ENCODE data around the gene CDCP2. TPM values are rescaled to one million over a fixed set of nuclear protein-coding genes. Genes with fewer than 3 reads are reported as not detected.

Gene CDCP2
- total and polyA plus RNA-seq, 2 donors (not counting 1 experiment from before 2014, with no cell fraction given), result 0.25 TPM; not detected in 1

- H3K27ac Mint-ChIP-seq, result no peak overlapping the region
- no peaks in the 10 kb centered on the region for H3K9me3 Mint-ChIP-seq (ENCODE audit: insufficient read depth)
These were observed 15.8 kb downstream of the CDCP2 start for GRCh38 chr1:54136963-54137533.

More at GRCh38 chr1:54136963-54137533, 15.8 kb downstream of the CDCP2 start:
- ChIA-PET CTCF (no interaction called here), POLR2A (no interaction called here)
- Histone ChIP-seq H3K4me3 (ENCODE audit: control extremely low read depth in 1 of 5, extremely low read depth in 1 of 5, insufficient read depth in 1 of 5, low read depth in 2 of 5, low read length in 4 of 5) (no peak overlapping the region), H3K4me2 (replicated peaks; ENCODE audit: low read depth, low read length, poor library complexity, severe bottlenecking) (no peak overlapping the region), H3K27ac (ENCODE audit: low read length in 2 of 2) (no peak overlapping the region), H2AFZ (ENCODE audit: insufficient read depth, low read depth, low read length, poor library complexity, severe bottlenecking) (no peak overlapping the region), H3K4me1 (ENCODE audit: control insufficient read depth in 2 of 2, insufficient read depth in 2 of 2, low read length in 2 of 2) (no peaks in the 10 kb centered on the region), H3K79me2 (ENCODE audit: control insufficient read depth, insufficient read depth, low read length) (no peaks in the 10 kb centered on the region), H3K9me3 (ENCODE audit: control extremely low read depth in 1 of 3, control insufficient read depth in 2 of 3, insufficient read depth in 1 of 3, low read length in 2 of 3) (no peaks in the 10 kb centered on the region), H3K36me3 (replicated peaks in 1 of 2; ENCODE audit: control extremely low read depth in 1 of 2, control insufficient read depth in 1 of 2, extremely low read depth in 1 of 2, insufficient read depth in 2 of 2, low read length in 1 of 2) (no peaks in the 10 kb centered on the region), H4K20me1 (ENCODE audit: control insufficient read depth, insufficient read depth, low read length, poor library complexity, severe bottlenecking) (no peaks in the 10 kb centered on the region), H3K9ac (ENCODE audit: low read length) (no peak overlapping the region), H3K27me3 (replicated peaks in 1 of 4; ENCODE audit: control extremely low read depth in 1 of 4, control insufficient read depth in 3 of 4, insufficient read depth in 4 of 4, low read length in 3 of 4) (peaks cover 0 to 6% (median 0%) of the 10 kb centered on the region in 4 experiments)
- TF ChIP-seq CTCF (IDR thresholded peaks at IDR 0.05) (no peak), EZH2 (IDR thresholded peaks at IDR 0.05; ENCODE audit: borderline replicate concordance, insufficient read depth, low read depth, low read length, poor library complexity, severe bottlenecking) (no peak)
- intact Hi-C loops (cut with micrococcal nuclease), result no loop called here
- ATAC-seq (ENCODE audit: low read depth) (no peak), DNase-seq (no peak)
- H3K27me3 Mint-ChIP-seq, result peaks cover 17% of the 10 kb centered on the region
- 93% methylated on average over 3 of the region's 7 CpGs for WGBS (ENCODE audit: insufficient coverage)
- H3K4me1 Mint-ChIP-seq, result no peaks in the 10 kb centered on the region
- H3K4me3 Mint-ChIP-seq, result no peak overlapping the region
